Activated naive CD4-positive, alpha-beta T cell treated with anti-CD3 and anti-CD28 coated beads, Interleukin-2, amount 50 U/mL, for 72 hours (primary cell): ENCODE data around the gene GOLPH3. TPM values are rescaled to one million over a fixed set of nuclear protein-coding genes. Genes with fewer than 3 reads are reported as not detected.
"Not testable (repeated sequence)": the region's sequence is repeated elsewhere in the genome, so short reads cannot be mapped to it uniquely, and the experiment has no call there.

Source experiments
- ATAC-seq, 2 donors: fragments of 150-1000 bp; cut with Tn5 transposase; 2 replicates each; pipeline ENCODE4 v1.10.0; 2021; ENCODE audit warnings: mild to moderate bottlenecking in 2 of 2, moderate library complexity in 2 of 2
- DNase-seq, 2 donors: peaks; one replicate each; pipeline ENCODE4 v3.0.0; 2021 to 2022; ENCODE audit warnings: low spot score in 2 of 2
- H3K27ac Mint-ChIP-seq, 2 donors: one replicate each; pipeline ENCODE4 v1.8.0; 2022; ENCODE audit warnings: mild to moderate bottlenecking in 2 of 2, mixed read lengths in 2 of 2
- H3K36me3 Mint-ChIP-seq, 2 donors: one replicate each; pipeline ENCODE4 v1.8.0; 2022; ENCODE audit warnings: mixed read lengths in 2 of 2
- H3K9me3 Mint-ChIP-seq, 2 donors: one replicate each; pipeline ENCODE4 v1.8.0; 2022; ENCODE audit warnings: mixed read lengths in 2 of 2
- total RNA-seq, 2 donors: library from RNA; stranded (reverse); gene quantifications; one replicate each; pipeline ENCODE4 v1.2.3, GENCODE V29; 2022

The GOLPH3 gene
- 10 to 100 TPM; 35.9 to 56.9 TPM for total RNA-seq

DNA sequence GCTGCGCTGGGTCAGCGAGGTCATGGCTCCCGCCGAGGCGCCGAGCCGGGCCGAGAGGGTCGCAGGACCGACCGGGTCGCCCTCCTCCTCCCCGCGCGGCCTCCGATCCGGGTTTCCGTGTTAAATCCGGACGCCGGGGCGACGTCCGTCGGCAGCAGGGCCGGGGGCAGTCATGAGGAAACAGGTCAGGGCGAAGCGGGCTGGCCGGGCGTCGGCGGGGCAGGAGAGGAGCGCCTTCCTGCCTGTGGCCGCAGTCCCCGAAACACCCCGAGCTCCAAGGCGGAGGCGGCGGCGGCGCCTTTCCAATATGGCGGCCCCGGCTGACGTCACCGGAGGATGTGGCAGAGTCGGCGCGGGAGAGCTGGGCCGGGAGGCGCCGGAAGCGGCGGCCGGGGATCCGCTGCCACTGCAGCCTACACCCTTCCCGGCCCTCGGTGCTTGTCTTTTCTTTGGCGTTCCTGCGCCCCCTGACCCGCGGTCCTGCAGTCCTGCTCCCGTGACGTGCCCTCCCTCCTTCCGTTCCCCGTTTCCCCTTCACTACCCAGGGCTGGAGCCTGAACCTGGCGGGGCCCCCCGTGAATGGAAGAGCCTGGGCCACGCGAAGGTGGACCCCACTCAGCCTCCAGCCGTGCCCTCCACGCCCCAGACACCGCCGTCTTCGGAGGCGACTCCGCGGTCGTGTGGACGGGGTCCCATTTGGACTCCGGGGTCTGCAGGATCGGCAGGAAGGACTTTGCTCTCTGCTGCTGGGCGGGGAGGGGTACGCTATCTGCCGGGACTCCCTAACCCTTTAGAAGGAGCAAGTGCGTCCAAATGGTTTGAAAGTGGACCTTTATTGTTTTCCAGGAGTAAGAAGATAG is at the start of gene GOLPH3:
GOLPH3 (minus strand) TSS at position 309 of the 860 bp plus-strand sequence; CDS start at position 24, 285 bp downstream.
- DNase-seq (peak; percentile 94 to 96), ATAC-seq (peak; percentile 90 to 92)
- H3K36me3 Mint-ChIP-seq: peaks cover 19 to 44% of the 10 kb centered on the region in 2 donors
- no peaks in the 10 kb centered on the region for H3K9me3 Mint-ChIP-seq
- peak within 1 kb of the TSS; percentile 99 to 100 for H3K27ac Mint-ChIP-seq

DNA sequence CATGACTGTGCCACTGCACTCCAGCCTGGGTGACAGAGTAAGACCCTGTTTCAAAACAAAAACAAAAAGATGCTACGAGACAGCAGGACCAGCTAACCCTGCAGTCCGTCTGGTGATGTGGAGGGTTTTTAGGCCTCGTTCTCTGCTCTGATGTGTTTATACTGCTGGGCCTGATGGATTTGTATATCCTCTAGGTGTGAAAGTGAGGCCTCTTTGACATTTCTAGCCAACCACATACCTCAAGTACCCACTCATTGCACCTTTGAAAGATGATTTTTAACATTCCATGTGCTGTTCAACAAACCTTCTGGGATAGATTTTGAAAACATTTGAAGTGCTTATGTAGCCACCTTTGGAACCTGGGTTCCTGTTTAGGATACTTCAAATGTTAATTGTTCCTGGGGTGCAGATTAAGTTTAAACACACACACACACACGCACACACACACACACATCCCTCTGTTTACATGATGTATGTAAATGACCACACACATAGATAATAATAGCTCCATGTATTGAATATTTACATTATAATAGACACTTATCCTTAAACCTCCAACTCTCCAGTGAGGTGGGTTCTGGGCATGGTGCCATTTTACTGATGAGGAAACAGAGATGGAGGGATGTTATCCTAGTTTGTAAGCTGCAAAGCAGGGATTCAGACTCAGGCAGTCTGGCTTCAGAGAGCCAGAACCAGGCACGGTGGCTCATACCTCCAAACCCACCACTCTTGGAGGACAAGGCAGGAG is 48.8 kb upstream of the GOLPH3 start:
- DNase-seq (no peak), ATAC-seq (no peak)
- Mint-ChIP-seq H3K9me3 (no peaks in the 10 kb centered on the region), H3K27ac (no peak overlapping the region), H3K36me3 (no peaks in the 10 kb centered on the region)

DNA sequence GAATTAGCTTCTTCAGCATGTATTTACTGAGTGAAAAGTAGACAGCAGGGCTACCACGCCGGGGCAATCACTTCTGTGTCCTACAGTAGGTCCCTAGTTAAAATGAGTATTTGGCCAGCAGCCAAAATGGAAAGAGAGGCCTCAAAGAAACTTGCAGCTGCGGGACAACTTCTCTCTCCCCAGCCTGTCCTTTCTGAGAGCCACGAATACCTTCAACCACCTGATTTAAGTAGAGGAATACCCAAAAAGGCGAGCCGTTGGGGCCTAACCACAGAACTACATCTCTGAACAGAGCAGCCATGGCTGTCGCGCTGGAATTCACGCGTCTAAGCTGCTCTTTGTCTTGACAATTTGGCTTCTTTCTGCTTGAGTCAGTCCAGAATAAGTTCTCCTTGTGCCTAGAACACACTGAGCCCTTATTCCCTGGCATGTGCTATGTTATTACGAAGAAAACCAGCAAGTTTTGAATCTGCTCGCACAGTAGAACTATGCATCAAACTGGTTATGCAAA is 43.8 kb upstream of the GOLPH3 start:
- DNase-seq (no peak), ATAC-seq (peak in 1 of 2 donors; percentile 16)
- no peaks in the 10 kb centered on the region for H3K9me3 Mint-ChIP-seq
- H3K36me3 Mint-ChIP-seq: no peaks in the 10 kb centered on the region
- no peak overlapping the region for H3K27ac Mint-ChIP-seq

DNA sequence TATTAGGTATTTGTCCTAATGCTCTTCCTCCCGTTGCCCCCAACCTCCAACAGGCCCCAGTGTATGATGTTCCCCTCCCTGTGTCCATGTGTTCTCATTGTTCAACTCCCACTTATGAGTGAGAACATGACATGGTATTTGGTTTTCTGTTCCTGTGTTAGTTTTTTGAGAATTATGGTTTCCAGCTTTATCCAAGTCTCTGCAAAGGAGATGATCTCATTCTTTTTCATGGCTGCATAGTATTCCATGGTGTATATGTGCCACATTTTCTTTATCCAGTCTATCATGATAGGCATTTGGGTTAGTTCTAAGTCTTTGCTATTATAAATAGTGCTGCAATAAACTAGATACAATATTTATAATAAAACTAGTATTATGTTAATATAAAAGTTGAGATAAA is 40.2 kb upstream of the GOLPH3 start:
- not testable (repeated sequence) for H3K27ac Mint-ChIP-seq, H3K9me3 Mint-ChIP-seq, DNase-seq, ATAC-seq
- H3K36me3 Mint-ChIP-seq: peaks cover 0 to 11% of the 10 kb centered on the region in 2 donors

DNA sequence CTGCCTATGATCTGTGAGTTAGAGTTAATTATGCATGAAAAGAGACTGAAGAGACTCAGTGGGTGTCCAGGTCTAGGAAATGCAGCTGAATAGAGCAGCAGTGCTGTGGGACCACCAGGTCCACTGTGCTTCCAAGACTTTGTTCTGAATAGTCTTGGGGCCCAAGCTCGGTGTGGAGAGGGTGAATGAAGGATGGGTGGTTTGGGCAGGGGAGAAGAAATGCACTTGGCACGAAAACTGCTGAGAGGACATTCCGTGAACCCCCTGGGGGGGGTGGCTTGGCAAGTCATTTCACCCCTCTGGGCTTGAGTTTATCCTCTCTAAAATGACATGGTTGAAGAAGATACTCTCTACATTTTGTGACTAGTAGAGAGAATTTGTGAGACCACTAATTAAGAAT is 36.0 kb upstream of the GOLPH3 start:
- Mint-ChIP-seq H3K27ac (peak overlapping the region; percentile 82 to 95), H3K36me3 (peaks cover 0 to 18% of the 10 kb centered on the region in 2 donors), H3K9me3 (peaks cover 0 to 4% of the 10 kb centered on the region in 2 donors)
- ATAC-seq (no peak), DNase-seq (no peak)

DNA sequence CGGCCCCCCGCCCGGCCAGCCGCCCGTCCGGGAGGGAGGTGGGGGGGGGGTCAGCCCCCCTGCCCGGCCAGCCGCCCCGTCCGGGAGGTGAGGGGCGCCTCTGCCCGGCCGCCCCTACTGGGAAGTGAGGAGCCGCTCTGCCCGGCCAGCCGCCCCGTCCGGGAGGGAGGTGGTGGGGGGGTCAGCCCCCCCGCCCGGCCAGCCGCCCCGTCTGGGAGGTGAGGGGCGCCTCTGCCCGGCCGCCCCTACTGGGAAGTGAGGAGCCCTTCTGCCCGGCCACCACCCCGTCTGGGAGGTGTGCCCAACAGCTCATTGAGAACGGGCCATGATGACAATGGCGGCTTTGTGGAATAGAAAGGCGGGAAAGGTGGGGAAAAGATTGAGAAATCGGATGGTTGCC is 34.7 kb upstream of the GOLPH3 start:
- H3K36me3 Mint-ChIP-seq: peaks cover 0 to 18% of the 10 kb centered on the region in 2 donors
- DNase-seq, H3K9me3 Mint-ChIP-seq, H3K27ac Mint-ChIP-seq, ATAC-seq: not testable (repeated sequence)

DNA sequence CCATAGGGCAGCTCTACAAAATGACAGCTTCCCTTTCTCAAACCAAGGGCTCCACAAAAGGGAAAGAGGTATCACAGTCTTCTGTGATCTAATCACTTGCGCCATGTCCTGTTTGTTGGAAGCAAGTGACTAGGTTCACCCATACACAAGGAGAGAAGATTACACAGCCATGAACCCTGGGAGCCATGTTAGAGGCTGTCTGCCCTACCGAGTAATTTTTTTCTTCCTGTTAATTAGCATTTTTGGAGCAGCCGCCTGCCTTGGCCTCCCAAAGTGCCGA is 33.2 kb upstream of the GOLPH3 start:
- ATAC-seq (no peak), DNase-seq (no peak)
- peaks cover 0 to 18% of the 10 kb centered on the region in 2 donors for H3K36me3 Mint-ChIP-seq
- peaks cover 0 to 4% of the 10 kb centered on the region in 2 donors for H3K9me3 Mint-ChIP-seq
- no peak overlapping the region for H3K27ac Mint-ChIP-seq

DNA sequence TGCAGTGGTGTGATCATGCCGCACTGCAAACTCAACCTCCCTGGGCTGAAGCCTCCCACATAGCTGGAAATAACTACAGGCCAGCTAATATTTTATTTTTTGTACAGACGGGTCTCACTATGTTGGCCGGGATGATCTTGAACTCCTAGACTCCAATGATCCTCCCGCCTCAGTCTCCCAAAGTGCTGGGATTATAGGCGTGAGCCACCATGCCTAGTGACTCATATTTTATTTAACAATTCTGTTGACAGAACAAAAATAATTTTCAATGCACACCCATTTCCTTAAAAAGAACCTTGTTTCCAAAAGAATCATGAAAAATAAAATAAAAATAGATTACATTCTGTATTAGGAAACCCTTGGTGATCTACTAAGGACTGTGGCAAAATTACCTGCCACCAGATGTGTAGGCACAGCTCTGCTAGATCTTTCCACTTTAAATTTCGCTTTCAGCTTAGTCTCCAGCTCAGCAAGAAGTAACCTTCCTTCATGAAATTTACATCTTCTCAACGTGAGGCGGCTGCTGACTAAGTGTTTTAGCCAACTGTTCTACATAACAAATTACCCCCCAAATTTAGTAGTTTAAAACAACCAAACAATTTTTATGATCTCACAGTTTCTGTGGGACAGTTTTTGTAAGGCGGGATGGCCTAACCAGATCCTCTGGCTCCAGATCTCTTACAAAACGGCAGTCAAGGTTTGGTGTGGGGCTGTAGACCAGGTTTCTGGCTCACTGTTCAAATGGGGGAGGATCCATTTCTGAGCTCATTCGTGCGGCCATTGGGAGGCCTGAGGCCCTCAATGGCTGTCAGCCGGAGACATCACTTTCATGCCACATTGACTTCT is 32.6 kb upstream of the GOLPH3 start:
- Mint-ChIP-seq H3K36me3 (peaks cover 0 to 18% of the 10 kb centered on the region in 2 donors), H3K9me3 (peaks cover 0 to 4% of the 10 kb centered on the region in 2 donors), H3K27ac (no peak overlapping the region)
- ATAC-seq (no peak), DNase-seq (no peak)

DNA sequence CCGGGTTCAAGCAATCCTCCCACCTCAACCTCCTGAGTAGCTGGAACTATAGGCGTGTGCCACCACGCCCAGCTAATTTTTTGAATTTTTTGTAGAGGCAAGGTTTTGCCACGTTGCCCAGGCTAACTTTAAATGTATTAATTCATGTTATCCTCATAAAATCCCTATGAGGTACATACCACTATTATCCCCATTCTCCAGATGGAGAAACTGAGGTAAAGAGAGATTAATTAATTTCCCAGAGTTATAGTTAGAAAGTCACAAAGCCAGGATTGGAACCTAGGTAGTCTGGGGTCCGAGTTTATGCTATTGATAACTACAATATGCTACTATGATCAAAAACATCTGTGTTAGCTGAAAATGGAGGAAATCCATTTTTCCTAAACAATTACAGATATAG is 31.9 kb upstream of the GOLPH3 start:
- DNase-seq (no peak), ATAC-seq (no peak)
- no peak overlapping the region for H3K27ac Mint-ChIP-seq
- H3K36me3 Mint-ChIP-seq: peaks cover 0 to 18% of the 10 kb centered on the region in 2 donors
- H3K9me3 Mint-ChIP-seq: peaks cover 0 to 4% of the 10 kb centered on the region in 2 donors

DNA sequence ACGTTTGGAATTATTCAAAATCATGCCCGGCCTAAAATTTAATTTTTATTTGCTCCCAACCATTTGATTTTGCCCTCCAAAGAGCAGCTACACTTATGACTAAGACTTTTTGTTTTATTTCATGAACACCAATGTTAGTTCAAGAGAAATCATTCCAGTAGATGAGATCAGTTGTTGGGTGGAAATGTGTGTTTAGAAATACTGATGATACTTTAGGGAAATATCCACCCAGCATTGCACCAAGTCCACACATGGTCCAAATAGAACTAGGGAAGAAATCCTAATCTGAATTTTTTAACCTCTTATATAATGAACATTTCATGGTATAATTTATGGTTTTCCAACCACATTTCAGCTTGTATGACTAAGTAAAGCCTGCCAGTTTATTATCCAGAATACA is 28.3 kb upstream of the GOLPH3 start:
- ATAC-seq (no peak), DNase-seq (no peak)
- Mint-ChIP-seq H3K36me3 (peaks cover 0 to 5% of the 10 kb centered on the region in 2 donors), H3K9me3 (no peaks in the 10 kb centered on the region), H3K27ac (no peak overlapping the region)

DNA sequence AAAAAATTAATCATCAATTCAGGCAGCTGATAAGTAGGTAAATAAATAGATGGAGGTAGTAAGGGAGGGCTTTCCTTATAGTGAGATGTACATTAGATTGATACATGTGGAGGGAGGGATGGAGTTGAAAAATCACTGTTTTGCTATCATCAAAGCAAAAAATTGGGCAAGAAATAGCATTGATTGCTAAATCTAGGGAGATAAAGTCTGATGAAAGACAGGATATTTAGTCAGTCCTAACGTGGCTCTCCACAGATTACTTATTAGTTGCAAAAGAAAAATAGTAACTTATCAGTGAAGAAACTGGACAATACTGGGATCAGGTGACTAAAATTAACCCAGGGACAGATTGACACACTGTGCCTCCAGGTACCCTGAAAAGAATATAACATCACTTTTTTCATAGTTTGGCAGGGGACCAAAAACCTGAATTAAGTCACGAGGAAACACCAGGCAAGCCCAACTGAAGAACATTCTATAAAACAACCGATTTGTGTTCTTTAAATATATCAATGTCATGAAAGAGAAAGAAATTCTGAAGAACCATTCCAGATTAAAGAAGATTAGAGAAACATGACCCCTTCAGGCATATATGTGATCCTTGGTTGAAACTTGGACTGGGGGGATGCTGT is 27.1 kb upstream of the GOLPH3 start:
- Mint-ChIP-seq H3K36me3 (no peaks in the 10 kb centered on the region), H3K9me3 (no peaks in the 10 kb centered on the region), H3K27ac (no peak overlapping the region)
- ATAC-seq (no peak), DNase-seq (no peak)

DNA sequence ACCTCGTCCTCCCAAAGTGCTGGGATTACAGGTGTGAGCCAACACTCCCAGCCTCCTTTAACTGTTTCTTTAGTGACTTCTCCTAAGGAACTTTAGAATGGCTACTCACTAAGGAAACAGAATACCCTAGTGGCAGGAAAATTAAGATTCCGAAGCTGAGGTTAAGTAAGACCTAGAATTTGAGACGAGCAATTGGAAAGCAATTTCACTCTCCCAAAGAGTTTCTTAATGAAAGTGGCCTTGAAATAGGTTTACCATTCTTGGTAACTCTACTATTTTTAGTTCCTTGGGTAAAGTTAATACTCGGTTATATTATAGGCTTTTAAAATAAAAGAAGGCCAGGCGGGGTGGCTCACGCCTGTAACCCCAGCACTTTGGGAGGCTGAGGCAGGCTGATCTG is 22.9 kb upstream of the GOLPH3 start:
- Mint-ChIP-seq H3K27ac (no peak overlapping the region), H3K36me3 (no peaks in the 10 kb centered on the region), H3K9me3 (no peaks in the 10 kb centered on the region)
- ATAC-seq (no peak), DNase-seq (no peak)

DNA sequence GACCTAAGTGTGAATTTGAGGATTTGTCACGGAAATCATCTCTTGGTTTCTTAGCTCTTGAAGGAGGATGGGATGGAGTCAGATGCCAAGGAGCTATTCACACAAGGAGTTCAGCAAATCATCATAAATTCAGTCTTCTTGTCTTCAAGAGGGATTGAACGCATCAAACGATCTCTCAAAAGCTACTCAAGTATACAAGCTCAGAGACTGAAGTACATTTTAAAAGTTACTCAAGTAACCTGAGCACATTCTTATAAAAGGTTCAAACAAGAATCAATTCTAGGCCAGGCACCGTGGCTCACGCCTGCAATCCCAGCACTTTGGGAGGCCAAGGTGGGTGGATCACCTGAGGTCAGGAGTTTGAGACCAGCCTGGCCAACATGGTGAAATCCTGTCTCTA is 21.1 kb upstream of the GOLPH3 start:
- no peaks in the 10 kb centered on the region for H3K36me3 Mint-ChIP-seq

DNA sequence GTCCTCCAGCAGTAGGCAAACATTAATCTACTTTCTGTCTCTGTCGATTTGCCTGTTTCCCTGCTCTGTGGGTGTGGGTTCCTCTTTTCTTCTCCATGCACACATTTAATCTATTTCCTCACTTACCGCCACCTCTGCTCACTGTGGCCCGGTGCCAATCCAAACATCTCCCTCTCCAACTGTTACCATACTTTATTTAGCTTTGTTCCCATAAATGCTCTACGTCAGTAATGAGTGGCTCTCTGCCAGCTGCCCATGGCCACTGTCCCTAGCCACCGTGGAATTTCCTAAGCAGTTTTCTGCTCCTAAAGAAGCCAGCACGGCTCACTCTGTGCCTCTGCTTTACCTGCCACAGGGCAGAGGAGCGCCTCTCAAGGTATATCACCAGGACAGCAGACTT is 19.5 kb upstream of the GOLPH3 start:
- Mint-ChIP-seq H3K9me3 (no peaks in the 10 kb centered on the region), H3K27ac (no peak overlapping the region), H3K36me3 (no peaks in the 10 kb centered on the region)
- DNase-seq: no peak
- no peak for ATAC-seq

More for the DNA sequence above, 21.1 kb upstream of the GOLPH3 start:
- DNase-seq (no peak), ATAC-seq (no peak)
- no peak overlapping the region for H3K27ac Mint-ChIP-seq
- no peaks in the 10 kb centered on the region for H3K9me3 Mint-ChIP-seq

DNA sequence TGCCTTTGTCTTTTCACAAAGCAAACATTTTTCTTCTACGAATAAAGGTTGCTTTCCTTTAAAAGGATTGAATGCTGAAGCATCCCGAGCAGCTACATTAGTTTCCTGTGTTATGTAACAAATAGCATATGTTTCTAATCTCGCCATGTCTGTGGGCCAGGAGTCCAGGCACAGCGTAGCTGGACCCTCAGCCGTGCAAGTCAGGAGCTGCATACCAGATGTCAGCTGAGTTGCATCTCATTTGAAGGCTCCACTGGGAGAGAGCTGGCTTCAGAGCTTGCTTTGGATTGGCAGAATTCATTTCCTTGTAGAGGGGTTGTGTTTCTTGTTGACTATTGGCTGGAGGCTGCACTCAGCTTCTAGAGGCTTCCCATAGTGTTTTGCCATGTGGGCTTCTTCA is 16.0 kb upstream of the GOLPH3 start:
- DNase-seq (no peak), ATAC-seq (no peak)
- Mint-ChIP-seq H3K27ac (no peak overlapping the region), H3K9me3 (no peaks in the 10 kb centered on the region), H3K36me3 (no peaks in the 10 kb centered on the region)

DNA sequence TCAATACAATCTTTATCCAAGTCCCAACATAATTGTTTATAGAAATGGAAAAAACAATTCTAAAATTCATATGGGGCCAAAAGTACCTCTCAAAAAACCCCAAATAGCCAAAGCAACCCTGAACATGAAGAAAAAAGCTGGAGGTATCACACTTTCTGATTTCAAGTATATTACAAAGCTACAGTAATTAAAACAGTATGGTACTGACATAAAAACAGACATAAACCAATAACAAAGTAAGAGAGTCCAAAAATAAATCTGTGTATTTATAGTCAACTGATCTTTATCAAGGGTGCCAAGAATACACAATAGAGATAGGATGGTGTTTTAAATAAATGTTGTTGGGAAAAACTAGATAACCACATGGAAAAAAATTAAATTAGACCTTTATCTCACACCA is 13.6 kb upstream of the GOLPH3 start:
- Mint-ChIP-seq H3K9me3 (no peaks in the 10 kb centered on the region), H3K36me3 (no peaks in the 10 kb centered on the region), H3K27ac (no peak overlapping the region)
- no peak for ATAC-seq
- DNase-seq: no peak
